ENCODE measurements around the gene CBFA2T3.

Gene CBFA2T3

DNA sequence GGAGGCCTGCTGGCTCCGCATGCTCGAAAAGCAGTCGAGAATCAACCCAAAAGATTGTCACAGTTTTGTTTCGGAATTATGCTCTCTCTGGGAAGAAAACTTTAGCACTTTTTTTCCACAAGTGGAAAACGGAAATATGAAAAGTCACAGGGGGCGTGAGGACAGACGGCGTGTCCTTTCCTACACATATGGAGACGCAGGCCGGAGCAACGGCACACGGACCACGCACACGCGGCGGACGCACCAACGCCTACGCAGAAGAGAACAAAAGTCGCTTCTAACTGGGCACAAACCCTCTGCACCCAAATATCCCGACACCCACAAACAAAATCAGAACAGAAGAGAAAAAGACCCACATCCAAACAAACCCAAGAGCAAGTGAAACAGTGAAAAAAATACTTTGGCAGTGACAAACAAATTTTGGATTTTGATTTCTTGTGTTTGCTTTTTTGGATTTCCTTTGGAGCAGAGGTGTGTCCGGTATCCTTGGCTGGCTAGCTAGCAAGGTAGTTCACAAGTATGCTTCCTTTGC lies 101.2 kb downstream of the CBFA2T3 start:
- DNase-seq (ENCODE audit: low read depth) = no peak

DNA sequence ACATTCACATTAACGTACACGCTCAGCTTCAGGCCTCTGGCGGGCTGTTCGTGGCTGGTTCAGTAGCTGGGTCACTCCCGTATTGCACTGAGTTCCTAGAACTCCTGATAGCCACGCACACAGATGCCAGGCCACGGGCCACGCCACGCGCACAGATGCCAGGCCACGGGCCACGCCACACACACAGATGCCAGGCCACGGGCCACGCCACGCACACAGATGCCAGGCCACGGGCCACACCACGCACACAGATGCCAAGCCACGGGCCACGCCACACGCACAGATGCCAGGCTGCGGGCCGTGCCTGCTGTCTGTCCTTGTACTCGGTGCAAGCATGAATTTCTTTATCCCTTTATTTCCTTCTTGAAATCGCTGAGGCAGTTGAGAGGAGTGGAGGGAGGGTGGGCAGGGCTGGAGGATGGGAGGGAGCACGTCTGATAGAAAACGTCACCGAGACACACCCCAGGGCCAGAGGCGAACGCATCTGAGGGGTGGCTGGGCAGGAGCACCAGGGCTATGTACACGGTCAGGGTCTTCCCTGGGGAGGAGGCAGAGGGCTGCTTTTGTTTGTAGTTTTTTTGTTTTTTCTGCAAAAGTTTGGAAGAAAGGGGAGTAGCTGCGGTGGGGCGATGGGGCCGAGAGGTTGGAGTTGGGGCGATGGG lies 101.9 kb downstream of the CBFA2T3 start:
- no peak for DNase-seq (ENCODE audit: low read depth)

DNA sequence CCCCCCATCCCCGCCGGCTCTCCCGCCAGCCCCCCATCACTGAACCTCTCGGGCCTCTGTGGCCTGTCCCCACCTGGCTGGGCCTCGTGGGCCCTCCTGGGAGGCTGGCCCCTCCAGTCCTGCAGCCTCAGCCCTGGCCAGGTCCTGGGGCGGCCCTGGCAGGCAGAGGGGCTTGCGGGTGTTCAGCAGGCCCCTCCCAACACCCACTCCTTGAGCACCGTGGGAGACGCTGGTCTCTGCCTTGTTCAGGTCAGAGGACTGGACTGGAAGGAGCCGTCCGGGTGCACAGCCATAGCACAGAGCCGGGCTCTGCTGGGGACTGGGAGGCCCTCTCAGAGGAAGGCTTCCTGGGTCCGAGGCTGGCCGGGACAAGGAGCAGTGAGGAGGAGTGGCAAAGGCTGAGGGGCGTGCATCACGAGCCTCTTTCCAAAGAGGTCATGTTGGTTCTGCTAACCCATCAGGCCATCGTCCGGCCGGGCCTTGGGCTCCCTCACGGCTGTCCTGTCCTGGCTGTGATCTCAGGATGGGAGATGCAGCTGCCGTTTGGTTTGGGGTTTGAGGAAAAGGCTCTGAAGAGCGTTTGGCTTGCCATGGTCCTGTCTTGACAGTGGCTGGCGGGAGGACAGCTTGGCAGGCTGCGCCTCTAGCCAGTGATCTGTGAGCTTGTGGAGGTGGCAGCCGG lies 104.2 kb downstream of the CBFA2T3 start:
- DNase-seq (ENCODE audit: low read depth) = no peak

DNA sequence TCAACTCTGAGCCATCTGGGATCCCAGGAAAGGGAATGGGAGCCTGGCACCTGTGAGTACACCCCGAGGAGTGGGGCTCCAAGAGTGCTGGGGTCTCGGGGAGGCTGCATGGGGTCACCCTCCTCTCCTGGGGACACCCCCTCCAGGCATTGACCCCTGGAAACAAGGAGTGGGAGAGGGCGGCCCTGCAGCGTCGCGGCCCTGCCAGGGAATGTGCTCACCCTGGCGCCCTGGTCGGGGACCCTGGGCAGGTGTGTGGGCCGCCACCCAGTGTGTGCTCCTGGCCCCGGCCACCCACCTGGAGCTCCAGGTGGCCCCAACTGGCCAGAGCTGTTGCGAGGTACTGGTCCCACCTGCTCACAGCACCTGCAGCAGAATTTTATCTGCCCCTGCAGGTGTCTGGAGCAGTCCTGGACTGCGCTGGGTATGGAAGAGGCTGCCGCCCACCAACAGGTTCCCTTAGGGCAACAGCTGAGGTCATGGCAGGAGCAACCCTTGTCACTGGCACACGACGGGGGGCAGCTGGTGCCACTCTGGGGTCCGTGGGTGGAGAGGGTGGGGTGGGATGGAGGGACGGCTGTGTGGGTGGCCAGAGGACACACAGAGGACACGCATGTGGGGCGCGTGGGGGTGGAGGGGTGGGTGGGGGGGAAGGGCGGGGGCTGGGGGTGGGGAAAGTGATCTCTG lies 105.1 kb downstream of the CBFA2T3 start:
- DNase-seq (ENCODE audit: low read depth) = no peak

DNA sequence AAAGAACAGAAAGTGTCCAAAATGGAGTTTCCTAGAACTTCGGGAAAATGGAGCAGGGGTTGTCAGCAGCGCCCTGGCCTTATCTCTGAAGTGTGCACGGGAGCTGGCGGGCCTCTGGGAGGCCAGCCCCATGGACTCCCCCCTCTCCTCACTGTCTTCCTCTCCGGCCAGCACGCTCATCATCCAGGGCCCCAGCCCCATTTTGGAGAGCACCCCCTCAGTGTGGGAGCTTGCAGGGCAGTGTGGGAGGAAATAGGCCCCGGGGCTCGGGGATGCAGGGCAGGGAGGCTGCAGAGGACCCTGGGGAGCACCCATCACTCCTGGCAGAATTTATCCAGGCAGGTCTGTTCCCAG lies 105.7 kb downstream of the CBFA2T3 start:
- no peak for DNase-seq (ENCODE audit: low read depth)

DNA sequence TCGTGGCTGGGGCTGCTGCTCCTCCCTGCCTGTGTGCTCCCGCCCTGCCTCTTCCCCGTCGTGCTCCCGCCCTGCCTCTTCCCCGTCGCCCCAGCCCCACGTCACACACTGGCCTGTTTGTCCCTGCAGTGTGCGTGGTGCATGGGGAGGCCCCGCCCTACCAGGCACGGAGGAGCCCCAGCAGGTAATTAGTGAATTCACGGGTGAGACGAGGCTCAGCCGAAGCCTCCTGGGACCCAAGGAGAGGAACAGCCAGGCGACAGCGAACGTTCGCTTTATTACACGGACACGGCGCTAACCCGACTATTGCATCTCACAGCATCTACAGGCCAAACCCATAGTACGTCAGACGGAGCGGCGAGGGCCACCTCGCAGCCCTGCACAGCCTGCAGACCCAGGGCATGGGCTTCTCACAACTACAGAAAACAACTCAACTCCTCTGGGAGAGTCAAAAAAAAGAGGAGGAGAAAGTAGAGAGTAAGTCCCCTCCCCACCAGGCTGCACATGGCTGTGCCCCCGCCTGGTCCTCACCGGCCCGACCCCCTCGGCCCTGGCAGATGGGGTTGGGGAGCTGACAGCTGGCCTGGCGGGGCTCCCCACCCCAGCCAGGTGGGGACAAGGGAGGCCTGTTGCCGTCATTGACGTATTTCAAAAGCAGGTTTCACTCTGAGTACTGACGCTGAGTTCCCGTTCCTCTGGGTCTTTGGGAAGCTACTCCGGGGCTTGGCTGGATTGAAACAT lies 106.2 kb downstream of the CBFA2T3 start:
- DNase-seq (ENCODE audit: low read depth) = no peak

DNA sequence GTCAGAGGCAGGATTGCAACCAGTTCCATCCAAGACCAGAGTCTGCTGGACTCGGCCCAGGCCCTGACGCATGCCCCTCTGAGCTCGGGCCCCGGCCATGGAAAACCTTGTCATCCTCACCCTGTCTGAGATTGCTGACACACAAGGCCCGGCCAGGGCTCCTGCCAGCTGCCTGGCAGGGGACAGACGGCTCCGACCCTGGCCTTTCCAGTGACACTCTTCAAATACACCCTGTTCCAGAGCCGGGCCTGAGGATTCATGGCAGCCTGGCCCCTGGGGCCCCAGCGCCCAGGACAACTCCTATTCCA lies 107.4 kb downstream of the CBFA2T3 start:
- DNase-seq (ENCODE audit: low read depth) = no peak

DNA sequence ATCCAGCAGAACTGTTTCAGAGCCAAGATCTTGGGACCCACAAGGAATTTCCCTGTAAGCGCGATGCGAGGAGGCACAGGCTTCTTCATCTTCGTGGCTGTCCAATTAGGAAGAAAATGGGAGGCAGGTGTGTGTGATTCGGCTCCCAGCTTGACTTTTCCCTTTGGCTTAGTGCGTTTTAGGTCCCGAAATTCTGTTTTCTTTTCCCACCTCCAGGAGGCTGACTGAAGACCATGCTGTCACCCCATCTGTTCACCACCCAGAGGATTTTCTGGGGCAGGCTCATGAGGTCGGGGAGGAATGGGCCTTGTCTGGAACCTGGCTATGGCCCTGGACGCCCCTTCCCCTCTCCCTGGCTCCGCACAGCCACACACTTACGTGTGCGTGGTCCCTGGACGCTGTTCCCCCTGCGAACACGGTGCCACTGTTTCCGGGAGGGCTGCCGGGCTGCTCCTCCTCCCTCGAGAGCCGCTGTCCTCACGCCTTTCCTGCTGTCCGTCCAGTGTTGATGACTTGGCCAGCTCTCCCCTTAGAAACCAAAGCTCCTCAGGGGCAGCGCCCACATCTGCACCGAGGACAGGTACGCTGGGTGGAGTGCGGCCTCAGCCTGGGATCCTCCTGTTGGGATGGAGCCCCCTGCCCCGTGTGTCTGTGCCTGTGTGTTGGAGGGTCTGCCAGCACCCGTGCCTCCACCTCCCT lies 107.9 kb downstream of the CBFA2T3 start:
- no peak for DNase-seq (ENCODE audit: low read depth)

DNA sequence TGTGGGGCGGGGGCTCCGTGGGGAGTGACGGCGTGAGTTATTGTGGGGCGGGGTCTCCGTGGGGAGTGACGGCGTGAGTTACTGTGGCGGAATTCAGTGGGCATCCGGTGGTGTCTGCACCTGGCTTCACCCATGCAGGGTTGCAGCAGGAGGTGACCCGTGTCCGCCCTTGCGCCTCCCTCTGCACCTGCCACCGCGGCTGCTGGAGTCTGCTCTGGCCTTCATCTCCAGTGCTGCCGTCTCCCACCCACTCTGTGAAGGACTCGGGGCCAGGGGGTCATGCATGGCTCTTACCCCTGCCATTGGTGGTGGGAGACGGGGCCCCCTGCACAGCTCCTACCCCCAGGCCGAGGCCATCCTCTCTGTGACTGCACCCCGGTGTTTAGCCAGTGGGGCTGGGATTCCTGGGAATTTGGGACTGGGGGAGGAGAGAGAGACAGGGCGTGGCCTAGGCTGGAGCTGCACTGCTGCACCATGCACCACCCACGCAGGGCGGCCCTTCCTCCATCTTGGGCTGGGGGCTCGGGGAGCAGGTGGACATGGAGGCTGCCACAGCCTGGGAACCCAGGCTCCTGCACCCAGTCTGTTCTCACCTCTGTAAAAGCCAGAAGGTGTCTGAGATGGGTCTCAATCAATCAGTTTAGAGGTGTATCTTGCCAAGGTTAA lies 109.3 kb downstream of the CBFA2T3 start:
- DNase-seq (ENCODE audit: low read depth) = no peak

DNA sequence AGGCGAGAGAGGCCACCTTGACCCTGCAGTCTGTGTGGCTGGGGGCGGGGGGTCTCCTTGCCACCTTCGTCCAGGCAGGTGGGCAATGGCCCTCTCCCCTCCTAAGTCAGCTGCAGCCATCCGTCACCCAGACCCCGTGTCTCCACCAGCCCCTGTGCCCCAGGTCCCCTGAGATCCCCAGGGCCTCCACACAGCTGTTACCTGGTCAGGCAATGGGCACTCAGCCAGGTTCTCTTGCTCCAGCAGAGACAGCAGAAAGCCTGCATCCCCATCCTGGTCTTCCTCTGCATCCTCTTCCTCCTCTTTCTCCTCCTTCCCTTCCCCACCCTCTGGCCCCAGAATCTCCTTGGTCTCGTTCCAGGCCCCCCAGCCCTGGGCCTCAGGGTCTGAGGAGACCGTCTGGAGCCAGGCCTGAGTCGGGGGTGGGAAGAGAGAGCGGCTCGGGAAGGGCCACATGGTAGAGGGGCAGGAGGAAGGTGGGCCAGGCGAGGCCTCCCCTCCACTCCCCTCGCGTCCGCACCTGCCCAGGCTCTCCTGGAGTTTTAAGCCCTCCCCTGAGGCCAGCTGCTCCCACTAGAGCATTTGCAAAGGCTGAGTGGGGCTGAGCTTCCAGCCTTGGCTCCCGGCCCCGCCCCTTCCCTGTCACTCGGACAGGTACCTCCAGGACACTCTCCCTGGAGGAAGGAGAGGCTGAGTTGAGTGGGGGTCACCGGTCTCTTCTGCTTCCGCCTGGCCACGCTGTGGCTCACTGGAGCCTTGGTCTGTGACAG lies 110.7 kb downstream of the CBFA2T3 start, which contains the start of gene PABPN1L:
Gene PABPN1L, minus strand, starts transcription at position 510 of the 770 bp plus-strand sequence. Its CDS starts 54 bp downstream, at position 456.
- DNase-seq (ENCODE audit: low read depth) = no peak

DNA sequence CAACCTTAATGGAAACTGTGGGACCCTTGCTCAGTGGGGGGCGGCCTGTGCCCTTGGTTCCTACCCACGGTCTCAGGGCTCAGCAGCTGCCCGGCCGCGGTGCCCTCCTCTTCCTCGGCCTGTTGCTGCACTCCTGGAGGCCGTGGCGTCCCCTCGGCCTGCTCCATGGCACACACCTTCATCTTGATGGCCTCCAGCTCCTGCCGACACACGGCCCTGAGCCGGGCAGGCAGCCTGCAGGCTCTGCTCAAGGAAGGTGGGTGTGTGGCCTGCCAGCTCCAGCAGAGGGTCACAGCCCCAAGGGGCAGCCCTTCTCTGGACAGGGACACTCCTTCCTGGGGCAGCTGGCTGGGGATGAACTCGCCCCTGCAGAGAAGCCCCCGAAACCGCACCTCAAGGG lies 111.3 kb downstream of the CBFA2T3 start:
- DNase-seq (ENCODE audit: low read depth) = no peak

DNA sequence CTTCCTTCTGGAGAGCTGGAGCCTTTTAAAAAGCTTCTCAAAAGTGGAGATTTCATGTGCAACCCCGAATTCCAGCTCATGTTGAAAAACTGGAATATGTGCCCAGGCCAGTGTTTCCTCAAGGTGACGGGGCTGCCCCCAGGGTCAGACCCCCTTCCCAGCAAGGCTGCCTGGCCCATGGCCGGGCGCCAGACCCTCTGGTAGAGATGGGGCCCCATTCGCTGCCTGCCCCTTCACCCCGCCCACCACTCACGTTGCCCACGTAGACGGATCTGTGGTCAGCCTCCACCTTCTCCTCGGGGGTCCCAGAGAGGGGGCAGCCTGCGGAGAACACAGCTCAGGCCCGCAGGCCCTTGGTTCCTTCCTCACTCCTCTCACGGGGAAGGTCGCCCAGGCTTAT lies 111.7 kb downstream of the CBFA2T3 start:
- DNase-seq (ENCODE audit: low read depth) = no peak

DNA sequence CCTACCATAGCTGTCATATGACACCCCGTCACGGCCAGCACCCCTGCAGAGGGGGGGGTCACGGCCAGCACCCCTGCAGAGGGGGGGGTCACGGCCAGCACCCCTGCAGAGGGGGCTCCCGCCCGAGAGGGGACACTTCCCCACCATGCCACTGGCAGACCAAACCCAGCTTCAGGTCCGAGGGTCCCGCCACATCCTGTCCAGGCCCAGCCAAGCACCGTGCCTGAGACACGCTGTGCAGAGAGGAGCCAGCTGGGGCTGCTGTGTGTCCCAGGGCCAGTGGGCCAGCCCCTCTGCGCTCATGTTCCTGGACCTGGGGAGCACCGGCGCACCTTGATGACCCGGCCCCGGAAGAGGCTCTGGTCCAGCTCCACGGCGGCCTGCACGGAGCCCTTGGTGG lies 112.5 kb downstream of the CBFA2T3 start:
- no peak for DNase-seq (ENCODE audit: low read depth)

DNA sequence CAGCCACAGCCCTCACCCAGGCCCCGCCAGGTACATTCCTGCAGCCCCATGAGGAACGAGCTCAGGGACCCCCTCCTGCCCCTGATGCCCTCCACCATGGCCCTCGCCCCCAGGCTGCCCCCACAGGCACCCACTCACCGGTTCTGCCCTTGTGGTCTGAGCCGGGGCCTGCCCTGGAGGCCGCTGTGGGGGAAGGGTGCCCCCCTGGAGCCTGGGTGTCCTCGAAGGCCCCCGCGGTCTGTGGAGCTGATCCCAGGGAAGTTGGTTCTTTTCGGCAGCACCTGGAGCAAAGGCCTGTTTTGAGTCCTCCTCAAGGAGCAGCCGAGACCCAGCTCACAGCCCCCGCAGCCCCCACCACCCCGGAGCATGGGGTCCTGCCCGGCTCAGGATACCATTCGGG lies 112.9 kb downstream of the CBFA2T3 start:
- no peak for DNase-seq (ENCODE audit: low read depth)

DNA sequence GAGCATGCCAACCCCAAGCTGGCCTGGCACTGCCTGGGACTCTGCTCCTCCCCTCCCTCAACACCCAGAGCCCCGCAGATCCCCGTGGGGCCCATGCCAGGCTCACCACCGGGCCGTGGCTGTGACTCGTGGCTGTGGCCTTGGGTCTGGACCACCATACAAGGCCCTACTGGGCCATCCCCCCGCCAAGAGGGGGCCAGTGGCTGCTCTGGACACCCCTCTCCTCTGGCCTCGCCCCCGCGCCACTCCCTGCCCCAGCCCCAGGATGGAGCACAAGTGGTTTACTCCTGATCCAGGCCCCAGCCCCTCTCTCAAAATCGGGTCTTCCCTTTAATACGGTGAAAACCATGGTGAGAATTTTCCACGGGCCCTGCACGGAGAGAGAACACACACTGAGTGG lies 113.6 kb downstream of the CBFA2T3 start:
- no peak for DNase-seq (ENCODE audit: low read depth)

DNA sequence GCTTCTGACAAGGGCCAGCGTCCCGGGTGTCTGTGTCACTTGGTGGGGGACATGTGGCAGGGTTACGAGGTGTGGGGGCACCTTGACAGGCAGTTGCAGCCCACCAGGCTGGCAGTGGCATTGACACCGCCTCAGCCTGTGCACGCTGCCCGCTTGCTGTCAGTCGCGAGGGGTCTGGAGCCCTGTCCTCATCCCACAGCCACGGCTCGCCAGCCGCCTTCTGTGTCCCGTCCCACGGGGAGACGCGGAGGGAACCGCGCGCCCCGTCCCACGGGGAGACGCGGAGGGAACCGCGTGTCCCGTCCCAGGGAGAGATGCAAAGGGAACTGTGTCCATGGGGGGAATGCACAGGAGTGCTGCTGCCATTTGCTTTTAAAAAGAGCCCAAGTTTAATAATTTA lies 114.0 kb downstream of the CBFA2T3 start:
- DNase-seq (ENCODE audit: low read depth) = no peak

DNA sequence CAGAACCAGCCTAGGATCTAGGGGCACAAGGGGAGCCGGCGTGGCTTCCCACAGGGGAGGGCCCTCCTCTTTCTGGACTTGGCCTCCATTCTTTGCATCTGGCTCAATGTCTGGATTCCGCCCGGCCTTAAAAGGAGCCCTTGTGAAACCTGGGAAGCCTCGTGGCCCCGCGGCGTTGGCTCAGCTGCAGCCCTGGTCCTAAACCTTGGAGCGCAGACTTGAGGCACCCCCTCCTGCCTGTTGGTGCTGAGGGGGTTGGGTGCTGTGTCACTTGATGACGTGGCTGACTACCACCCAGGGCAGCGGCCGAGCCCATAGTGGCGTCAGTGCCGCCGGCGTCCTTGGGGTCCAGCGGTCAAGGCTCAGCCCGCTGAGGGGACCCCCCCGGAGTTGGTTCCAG lies 115.6 kb downstream of the CBFA2T3 start:
- no peak for DNase-seq (ENCODE audit: low read depth)

DNA sequence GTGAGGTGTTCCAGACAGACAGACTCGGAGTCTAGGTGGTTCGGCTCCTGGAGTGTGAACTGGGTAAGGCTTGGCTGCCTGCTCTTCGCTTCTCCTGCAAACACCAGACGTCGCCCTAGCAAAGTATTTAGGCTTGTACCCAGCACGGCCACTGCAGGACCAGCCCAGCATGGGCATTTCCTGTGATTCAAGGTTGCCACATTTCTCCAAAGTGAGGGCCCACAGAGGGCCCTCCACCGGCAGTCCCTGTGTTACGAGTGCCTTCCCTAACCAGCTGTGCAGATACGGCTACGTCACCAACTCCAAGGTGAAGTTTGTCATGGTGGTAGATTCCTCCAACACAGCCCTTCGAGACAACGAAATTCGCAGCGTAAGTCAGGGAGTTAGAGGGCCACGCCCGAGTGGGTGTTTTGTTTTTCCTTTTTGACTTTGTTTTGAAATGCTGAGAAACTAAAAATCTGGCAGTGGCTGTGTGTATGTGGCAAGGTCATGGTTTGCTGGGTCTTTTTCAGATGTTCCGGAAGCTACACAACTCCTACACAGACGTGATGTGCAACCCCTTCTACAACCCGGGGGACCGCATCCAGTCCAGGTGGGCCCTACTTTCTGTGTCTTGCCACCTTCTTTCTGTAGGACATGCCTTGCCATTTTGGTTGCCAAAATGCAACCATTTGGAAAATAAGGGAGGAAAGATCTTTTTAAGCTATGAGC lies 117.5 kb downstream of the CBFA2T3 start:
- no peak for DNase-seq (ENCODE audit: low read depth)

DNA sequence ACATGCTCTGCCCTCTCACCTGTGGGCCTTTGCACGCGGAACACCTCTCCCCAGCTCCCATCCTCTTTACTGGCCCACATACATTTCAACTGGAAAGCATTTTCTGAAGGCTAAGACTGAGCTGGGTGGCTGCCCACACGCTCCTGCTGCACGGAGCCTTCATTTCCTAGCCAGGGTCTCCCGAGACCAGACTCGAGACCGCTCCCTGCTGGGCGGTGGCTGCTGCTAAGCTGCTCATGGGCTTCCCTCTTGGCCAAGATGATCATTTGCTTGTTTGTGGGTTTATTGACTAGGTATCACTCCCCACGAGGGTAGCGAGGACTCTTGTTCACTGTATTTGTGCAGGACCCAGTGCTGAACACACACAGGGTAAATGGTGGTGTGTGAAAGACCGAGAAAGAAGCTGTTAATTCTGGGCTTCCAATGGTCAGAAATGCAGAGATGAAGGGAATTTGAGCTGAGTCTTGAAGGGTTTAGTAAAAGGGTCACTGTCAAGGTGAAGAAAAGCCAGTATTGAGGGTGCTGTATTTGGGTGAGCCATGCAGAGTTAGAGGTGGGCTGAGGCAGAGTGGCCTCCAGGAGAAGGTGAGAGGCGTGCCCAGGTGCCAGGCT lies 119.2 kb downstream of the CBFA2T3 start:
- peak; percentile 66 for DNase-seq (ENCODE audit: low read depth)
